Astrocyte of the spinal cord (primary cell): ENCODE results near the gene GPR3.

Experiments used
- DNase-seq: peaks from one replicate; pipeline ENCODE4 v3.0.0; 2011; ENCODE audit warnings: low read depth, low spot score
- H3K4me3 ChIP-seq: 2 replicates; pipeline ENCODE4 v1.5.1; 2011; ENCODE audit warnings: low read depth, mild to moderate bottlenecking, low read length, moderate library complexity
- in situ Hi-C: cut with HindIII; loops from 2 replicates; pipeline ENCODE4 v1.10.0; 2017; ENCODE audit warnings: low sequenced_read_pairs
- TF ChIP-seq, protein P1 (sequence below): IDR thresholded peaks from 2 replicates; pipeline ENCODE4 v1.5.1; 2012; ENCODE audit warnings: low read depth, mild to moderate bottlenecking, low read length, inconsistent platforms

Gene GPR3

DNA sequence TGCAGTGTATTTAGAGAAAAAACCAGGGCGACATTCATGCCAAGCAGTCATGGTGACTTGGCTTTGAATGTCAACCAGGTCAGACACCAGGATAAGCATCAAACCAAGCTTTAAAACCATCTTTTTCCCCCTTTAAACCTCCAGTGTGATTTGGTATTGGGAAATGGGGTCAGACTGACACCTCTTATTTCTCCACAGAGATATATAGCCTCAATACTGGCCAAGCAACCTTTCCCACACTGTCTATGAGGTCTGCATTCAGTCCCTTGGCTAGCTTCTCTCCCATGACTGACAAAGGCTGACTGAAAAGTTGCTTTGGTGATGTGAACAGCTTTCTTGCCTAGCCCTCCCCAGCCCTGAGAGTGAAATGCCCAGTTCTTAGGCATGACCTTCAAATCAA is 21.7 kb downstream of the GPR3 start:
- DNase-seq: no peak
- H3K4me3 ChIP-seq: no peak overlapping the region
- in situ Hi-C loops: no loop called here
- TF ChIP-seq, protein P1, sequence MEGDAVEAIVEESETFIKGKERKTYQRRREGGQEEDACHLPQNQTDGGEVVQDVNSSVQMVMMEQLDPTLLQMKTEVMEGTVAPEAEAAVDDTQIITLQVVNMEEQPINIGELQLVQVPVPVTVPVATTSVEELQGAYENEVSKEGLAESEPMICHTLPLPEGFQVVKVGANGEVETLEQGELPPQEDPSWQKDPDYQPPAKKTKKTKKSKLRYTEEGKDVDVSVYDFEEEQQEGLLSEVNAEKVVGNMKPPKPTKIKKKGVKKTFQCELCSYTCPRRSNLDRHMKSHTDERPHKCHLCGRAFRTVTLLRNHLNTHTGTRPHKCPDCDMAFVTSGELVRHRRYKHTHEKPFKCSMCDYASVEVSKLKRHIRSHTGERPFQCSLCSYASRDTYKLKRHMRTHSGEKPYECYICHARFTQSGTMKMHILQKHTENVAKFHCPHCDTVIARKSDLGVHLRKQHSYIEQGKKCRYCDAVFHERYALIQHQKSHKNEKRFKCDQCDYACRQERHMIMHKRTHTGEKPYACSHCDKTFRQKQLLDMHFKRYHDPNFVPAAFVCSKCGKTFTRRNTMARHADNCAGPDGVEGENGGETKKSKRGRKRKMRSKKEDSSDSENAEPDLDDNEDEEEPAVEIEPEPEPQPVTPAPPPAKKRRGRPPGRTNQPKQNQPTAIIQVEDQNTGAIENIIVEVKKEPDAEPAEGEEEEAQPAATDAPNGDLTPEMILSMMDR: no peak

DNA sequence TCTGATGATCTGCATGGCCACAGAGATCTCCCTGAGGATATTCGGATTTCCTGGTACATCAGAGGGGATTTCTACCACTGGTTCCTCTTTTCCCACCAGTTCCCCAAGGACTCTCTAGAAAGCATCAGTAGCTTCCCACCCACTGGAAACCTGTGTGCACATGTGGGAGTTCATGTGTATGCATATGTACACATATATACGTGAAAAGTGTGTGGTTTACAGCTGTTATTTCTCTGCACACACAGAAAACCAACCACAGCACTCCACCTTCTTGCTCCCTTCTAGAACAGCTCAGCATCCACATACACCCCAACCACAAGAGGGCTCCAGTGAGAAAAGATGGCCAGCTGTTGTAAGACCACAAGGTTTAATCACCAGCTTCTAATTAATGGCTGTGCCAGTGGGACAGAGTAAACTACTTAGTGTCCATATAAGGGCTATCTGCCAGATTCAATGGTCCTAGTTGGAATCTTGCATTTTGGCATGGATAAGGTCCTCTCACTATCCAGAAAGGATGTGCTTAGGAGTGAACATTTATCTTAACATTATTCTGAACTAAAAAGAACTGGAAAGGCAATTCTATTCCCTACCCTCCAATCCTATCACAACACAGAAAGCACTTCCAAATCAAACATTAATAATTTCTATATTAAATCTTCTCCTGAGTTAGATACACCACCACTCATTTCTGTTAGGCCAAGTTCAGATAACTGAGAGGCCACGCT is 24.1 kb downstream of the GPR3 start:
- TF ChIP-seq, protein P1: peak; percentile 76
- in situ Hi-C loops: no loop called here
- H3K4me3 ChIP-seq: no peak overlapping the region
- peak; percentile 62 for DNase-seq

- no peak for DNase-seq
- in situ Hi-C loops: no loop called here
- no peak overlapping the region for H3K4me3 ChIP-seq
- TF ChIP-seq, protein P1: no peak
Measured at GRCh38 chr1:27417713-27418112, 25.3 kb downstream of the GPR3 start.

DNA sequence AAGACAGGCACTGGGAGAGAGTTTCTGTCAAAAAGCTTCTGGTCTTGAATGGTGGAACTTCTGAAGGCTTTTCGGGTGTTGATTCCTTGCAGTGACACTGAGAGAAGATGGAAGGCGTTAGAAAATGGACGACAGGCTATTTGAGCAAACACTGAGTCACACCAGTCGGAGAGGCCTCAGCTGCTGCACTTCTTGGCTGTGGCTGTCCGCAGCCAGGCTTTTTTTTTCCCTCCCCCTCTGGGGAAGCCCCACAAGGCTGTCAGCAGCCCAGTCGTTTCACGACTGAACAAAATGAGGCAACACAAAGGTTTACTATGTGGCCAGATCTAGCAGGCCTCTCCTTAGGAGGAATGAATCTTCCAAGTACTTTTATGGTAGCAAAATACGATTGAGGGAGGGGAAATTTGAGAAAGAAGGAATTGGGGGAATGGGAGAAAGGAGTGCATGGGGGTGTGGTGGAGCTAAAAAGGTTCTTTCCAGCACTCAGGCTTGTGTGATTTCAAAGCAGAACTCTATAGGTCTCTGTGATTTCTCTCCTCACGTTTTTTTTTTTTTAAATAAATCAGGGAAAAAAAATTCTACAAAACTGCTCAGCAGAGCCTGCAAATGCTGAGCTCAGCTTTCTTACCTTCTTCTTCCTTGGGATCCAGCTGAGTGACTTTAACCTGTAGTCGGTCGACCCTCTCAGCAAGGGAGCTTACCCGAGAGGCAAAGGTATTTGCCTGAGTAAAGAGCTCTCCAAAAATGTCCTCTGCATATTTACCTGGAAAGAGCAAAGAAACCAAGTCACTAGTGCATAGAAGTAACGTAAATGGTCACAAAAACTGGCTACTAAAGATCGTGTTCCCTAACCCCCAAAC is 26.1 kb downstream of the GPR3 start:
- in situ Hi-C loops: no loop called here
- H3K4me3 ChIP-seq: no peak overlapping the region
- peak; percentile 95 for DNase-seq
- TF ChIP-seq, protein P1: no peak

GRCh38 chr1:27423709-27424108 is 31.3 kb downstream of the GPR3 start:
- DNase-seq: no peak
- no peak overlapping the region for H3K4me3 ChIP-seq
- in situ Hi-C loops: no loop called here
- TF ChIP-seq, protein P1: no peak

- no peak overlapping the region for H3K4me3 ChIP-seq
- no peak for DNase-seq
- in situ Hi-C loops: no loop called here
- TF ChIP-seq, protein P1: no peak
Measured at GRCh38 chr1:27427329-27427728, 34.9 kb downstream of the GPR3 start.
